BJ (cell line): ENCODE results near the gene TAF4. TPM values are rescaled to one million over a fixed set of nuclear protein-coding genes. Genes with fewer than 3 reads are reported as not detected.
"Not testable (repeated sequence)": the region's sequence is repeated elsewhere in the genome, so short reads cannot be mapped to it uniquely, and the experiment has no call there.

Source experiments
- CTCF ChIA-PET: fragments of 350-600 bp; formaldehyde crosslinking; extraction: SDS; loops from one replicate; lab custom pipeline; 2021; ENCODE audit warnings: antibody characterized with exemption, inconsistent platforms; lab: Yijun Ruan, JAX
- POLR2A ChIA-PET: fragments of 300-600 bp; sonication (Branson Sonifier 250); formaldehyde crosslinking; extraction: SDS; loops from one replicate; lab custom pipeline; 2021; ENCODE audit warnings: antibody characterized with exemption; lab: Charles Lee
- DNase-seq: peaks from one replicate; pipeline ENCODE4 v3.0.0-alpha.2; 2011; ENCODE audit warnings: low read depth
- H3K27me3 ChIP-seq: 2 replicates; pipeline ENCODE4 v1.6.0; 2011; ENCODE audit warnings: low read length; ENCODE audit not compliant: control insufficient read depth, insufficient read depth
- H3K36me3 ChIP-seq: 2 replicates; pipeline ENCODE4 v1.5.1; 2011; ENCODE audit warnings: low read length; ENCODE audit not compliant: control insufficient read depth, insufficient read depth
- H3K4me3 ChIP-seq: 2 replicates; pipeline ENCODE4 v1.5.1; 2011; ENCODE audit warnings: low read depth, mild to moderate bottlenecking, control low read depth, low read length
- polyA plus RNA-seq: library from polyadenylated mRNA; depleted of rRNA; stranded (reverse); fragments of >200 nt; gene quantifications from 2 replicates; pipeline ENCODE4 v1.2.3, GENCODE V29; 2011
- TF ChIP-seq, protein P1 (sequence below): IDR thresholded peaks from 2 replicates; pipeline ENCODE4 v1.5.1; 2011; ENCODE audit warnings: low read depth, mild to moderate bottlenecking, control low read depth, inconsistent platforms, low read length, moderate library complexity; ENCODE audit not compliant: insufficient read depth

Gene TAF4
- polyA plus RNA-seq, 1 experiment, result 1.2 TPM

DNA sequence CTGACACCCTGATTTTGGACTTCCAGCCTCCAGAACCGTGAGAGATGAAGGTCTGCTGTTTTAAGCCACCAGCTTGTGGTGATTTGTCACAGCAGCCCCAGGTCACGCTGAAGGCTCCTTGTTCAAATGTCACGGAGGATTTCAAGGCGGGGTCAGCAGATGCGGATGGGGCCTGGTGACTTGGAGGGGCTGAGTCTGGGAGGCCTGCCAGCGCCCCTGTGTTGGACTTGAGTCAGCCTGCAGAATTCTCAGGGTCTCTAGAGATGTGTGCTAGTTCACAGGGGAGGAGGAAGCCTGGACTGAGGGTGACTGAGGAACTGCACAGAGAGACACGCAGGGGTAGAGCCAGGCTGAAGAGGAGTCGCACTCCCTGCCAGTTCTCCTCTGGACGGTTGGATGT lies 19.5 kb upstream of the TAF4 start:
- TF ChIP-seq, protein P1, sequence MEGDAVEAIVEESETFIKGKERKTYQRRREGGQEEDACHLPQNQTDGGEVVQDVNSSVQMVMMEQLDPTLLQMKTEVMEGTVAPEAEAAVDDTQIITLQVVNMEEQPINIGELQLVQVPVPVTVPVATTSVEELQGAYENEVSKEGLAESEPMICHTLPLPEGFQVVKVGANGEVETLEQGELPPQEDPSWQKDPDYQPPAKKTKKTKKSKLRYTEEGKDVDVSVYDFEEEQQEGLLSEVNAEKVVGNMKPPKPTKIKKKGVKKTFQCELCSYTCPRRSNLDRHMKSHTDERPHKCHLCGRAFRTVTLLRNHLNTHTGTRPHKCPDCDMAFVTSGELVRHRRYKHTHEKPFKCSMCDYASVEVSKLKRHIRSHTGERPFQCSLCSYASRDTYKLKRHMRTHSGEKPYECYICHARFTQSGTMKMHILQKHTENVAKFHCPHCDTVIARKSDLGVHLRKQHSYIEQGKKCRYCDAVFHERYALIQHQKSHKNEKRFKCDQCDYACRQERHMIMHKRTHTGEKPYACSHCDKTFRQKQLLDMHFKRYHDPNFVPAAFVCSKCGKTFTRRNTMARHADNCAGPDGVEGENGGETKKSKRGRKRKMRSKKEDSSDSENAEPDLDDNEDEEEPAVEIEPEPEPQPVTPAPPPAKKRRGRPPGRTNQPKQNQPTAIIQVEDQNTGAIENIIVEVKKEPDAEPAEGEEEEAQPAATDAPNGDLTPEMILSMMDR, result no peak
- ChIA-PET CTCF (no interaction called here), POLR2A (no interaction called here)
- no peaks in the 10 kb centered on the region for H3K36me3 ChIP-seq
- no peak overlapping the region for H3K4me3 ChIP-seq
- no peak for DNase-seq
- no peaks in the 10 kb centered on the region for H3K27me3 ChIP-seq

DNA sequence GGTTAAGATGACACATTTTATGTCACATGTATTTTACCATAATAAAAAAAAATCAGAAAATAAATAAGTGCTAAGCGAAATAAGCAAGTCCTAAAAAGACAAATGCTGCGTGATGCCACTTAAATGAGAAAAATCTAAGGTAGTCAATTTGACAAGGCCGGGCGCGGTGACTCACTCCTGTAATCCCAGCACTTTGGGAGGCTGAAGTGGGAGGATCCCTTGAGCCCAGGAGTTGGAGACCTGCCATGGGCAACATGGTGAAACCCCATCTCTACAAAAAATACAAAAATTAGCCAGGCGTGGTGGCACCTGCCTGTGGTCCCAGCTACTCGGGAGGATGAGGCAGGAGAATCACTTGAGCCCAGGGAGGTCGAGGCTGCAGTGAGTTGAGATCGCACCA lies 18.5 kb upstream of the TAF4 start:
- POLR2A ChIA-PET, DNase-seq, H3K36me3 ChIP-seq, CTCF ChIA-PET, H3K4me3 ChIP-seq, H3K27me3 ChIP-seq: not testable (repeated sequence)

DNA sequence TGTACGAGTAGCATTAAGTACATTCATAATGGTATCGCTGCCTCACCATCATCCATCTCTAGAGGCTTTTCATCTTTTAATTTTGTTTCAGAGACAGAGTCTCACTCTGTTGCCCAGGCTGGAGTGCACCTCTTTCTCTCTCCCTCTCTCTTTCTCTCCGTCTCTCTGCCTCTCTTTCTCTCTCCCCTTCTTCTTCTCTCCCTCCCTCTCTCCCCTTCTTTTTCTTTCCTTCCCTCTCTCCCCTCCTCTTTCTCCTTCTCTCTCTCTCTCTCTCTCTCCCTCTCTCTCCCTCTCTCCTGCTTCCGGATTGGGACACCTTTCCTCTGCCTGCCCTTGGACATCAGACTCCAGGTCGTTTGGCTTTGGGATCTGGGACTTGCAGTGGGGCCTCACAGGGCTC lies 17.6 kb upstream of the TAF4 start:
- CTCF ChIA-PET, result no interaction called here
- POLR2A ChIA-PET, result no interaction called here
- Histone ChIP-seq H3K27me3 (no peaks in the 10 kb centered on the region), H3K36me3 (no peaks in the 10 kb centered on the region), H3K4me3 (no peak overlapping the region)
- DNase-seq, result no peak
- TF ChIP-seq, protein P1, result no peak

DNA sequence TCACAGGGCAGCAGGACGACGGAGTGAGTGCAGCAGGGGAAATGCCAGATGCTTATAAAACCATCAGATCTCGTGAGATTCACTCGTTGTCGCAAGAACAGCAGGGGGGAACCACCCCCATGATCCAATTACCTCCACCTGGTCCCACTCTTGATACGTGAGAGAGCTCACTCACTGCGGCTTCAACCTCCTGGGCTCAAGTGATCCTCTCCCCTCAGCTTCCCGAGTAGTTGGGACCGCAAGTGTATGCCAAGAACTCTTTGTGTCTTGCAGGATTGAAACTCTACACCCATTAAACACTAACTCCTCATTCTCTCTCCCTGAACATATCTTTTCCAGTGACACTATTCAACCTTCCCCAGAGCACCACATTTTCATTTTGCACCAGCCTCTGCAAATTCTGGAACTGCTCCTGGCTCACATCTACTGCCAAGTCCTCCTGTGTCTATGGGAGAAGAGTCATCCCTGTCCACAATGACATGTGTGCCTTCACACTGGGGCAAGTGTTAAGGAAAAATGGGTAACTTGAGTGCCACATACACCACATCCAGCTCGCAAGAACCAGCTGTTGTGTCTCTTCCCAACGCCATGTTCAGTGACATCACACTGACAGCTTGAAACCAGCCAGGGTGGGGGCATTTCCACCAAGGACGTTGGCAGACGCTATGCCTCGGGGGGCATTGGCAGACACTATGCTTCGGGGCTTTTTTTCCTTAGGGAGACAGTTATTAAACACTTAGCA lies 14.7 kb upstream of the TAF4 start:
- TF ChIP-seq, protein P1, result no peak
- H3K4me3 ChIP-seq, result no peak overlapping the region
- H3K27me3 ChIP-seq, result no peaks in the 10 kb centered on the region
- ChIA-PET CTCF (no interaction called here), POLR2A (no interaction called here)
- DNase-seq, result no peak
- H3K36me3 ChIP-seq, result no peaks in the 10 kb centered on the region

DNA sequence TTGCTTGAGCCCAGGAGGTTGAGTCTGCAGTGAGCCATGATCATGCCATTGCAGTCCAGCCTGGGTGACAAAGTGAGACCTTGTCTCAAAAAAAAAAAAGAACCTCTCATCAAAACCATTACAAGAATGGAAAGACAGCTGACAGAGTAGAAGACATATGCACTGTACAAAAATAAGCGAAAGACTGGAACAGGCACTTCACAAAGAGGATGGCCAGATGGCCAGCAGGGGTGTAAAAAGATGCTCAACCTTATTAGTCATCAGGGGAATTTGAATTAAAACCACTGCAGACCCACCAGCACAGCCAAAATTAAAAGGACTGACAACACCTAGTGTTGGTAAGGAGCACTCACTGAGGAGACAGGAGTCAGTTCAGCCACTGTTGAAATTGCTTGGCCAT lies 13.5 kb upstream of the TAF4 start:
- no peaks in the 10 kb centered on the region for H3K27me3 ChIP-seq
- no peak overlapping the region for H3K4me3 ChIP-seq
- TF ChIP-seq, protein P1, result no peak
- no peaks in the 10 kb centered on the region for H3K36me3 ChIP-seq
- ChIA-PET POLR2A (no interaction called here), CTCF (interaction anchor here (0.8 kb wide), 1 partner anchor 11 kb away, joined by 4 read pairs; no protein-coding TSS in a partner anchor)
- no peak for DNase-seq

DNA sequence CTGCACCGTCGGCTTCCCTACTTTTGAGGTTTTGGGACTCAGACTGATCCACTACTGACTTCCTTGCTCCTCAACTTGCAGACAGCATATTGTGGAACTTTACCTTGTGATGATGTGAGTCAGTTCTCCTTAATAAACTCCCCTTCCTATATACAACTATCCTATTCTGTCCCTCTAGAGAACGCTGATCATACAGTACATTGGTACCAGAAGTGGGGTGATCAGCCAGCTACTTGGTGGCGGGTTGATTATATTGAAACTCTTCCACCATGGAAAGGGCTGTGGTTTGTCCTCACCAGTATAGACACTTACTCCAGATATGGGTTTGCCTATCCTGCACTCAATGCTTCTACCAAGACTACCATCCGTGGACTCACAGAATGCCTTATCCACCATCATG lies 7.6 kb upstream of the TAF4 start:
- ChIA-PET CTCF (no interaction called here), POLR2A (no interaction called here)

DNA sequence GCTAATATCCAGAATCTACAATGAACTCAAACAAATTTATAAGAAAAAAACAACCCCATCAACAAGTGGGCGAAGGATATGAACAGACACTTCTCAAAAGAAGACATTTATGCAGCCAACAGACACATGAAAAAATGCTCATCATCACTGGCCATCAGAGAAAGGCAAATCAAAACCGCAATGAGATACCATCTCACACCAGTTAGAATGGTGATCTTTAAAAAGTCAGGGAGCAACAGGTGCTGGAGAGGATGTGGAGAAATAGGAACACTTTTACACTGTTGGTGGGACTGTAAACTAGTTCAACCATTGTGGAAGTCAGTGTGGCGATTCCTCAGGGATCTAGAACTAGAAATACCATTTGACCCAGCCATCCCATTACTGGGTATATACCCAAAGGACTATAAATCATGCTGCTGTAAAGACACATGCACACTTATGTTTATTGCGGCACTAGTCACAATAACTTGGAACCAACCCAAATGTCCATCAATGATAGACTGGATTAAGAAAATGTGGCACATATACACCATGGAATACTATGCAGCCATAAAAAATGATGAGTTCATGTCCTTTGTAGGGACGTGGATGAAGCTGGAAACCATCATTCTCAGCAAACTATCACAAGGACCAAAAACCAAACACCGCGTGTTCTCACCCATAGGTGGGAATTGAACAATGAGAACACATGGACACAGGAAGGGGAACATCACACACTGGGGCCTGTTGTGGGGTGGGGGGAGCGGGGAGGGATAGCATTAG lies 6.2 kb upstream of the TAF4 start:
- H3K4me3 ChIP-seq, CTCF ChIA-PET, H3K36me3 ChIP-seq, POLR2A ChIA-PET, DNase-seq, H3K27me3 ChIP-seq: not testable (repeated sequence)

More for the DNA sequence above, 7.6 kb upstream of the TAF4 start:
- TF ChIP-seq, protein P1, result no peak
- no peak for DNase-seq
- Histone ChIP-seq H3K4me3 (no peak overlapping the region), H3K36me3 (no peaks in the 10 kb centered on the region), H3K27me3 (no peaks in the 10 kb centered on the region)
